Stimulated activated naive CD8-positive, alpha-beta T cell treated with anti-CD3 and anti-CD28 coated beads, Interleukin-15, Interleukin-2, amounts not matched to agents 100 ng/mL and 50 ng/mL, for 24 hours (primary cell): ENCODE measurements around the gene STK35.

ENCODE experiments used
- H3K27ac Mint-ChIP-seq: one replicate; pipeline ENCODE4 v1.8.0; 2021; ENCODE audit warnings: mild to moderate bottlenecking, mixed read lengths
- H3K27me3 Mint-ChIP-seq: one replicate; pipeline ENCODE4 v1.8.0; 2021; ENCODE audit warnings: mixed read lengths
- H3K36me3 Mint-ChIP-seq: one replicate; pipeline ENCODE4 v1.8.0; 2021; ENCODE audit warnings: low read depth, mixed read lengths
- H3K4me1 Mint-ChIP-seq: one replicate; pipeline ENCODE4 v1.8.0; 2021; ENCODE audit warnings: low read depth, mixed read lengths
- H3K4me3 Mint-ChIP-seq: one replicate; pipeline ENCODE4 v1.8.0; 2021; ENCODE audit warnings: mild to moderate bottlenecking, mixed read lengths
- H3K9me3 Mint-ChIP-seq: one replicate; pipeline ENCODE4 v1.8.0; 2021; ENCODE audit warnings: mixed read lengths

Gene STK35

GRCh38 chr20:2116170-2116940, 14.7 kb downstream of the STK35 start:
- Mint-ChIP-seq H3K36me3 (peaks cover 72% of the 10 kb centered on the region), H3K27me3 (no peaks in the 10 kb centered on the region), H3K4me1 (peaks cover 72% of the 10 kb centered on the region), H3K4me3 (no peak overlapping the region), H3K27ac (no peak overlapping the region), H3K9me3 (no peaks in the 10 kb centered on the region)

- peak overlapping the region; percentile 50 for H3K4me3 Mint-ChIP-seq
- H3K9me3 Mint-ChIP-seq: no peaks in the 10 kb centered on the region
- peak overlapping the region; percentile 87 for H3K27ac Mint-ChIP-seq
- peaks cover 64% of the 10 kb centered on the region for H3K4me1 Mint-ChIP-seq
- peaks cover 77% of the 10 kb centered on the region for H3K36me3 Mint-ChIP-seq
- H3K27me3 Mint-ChIP-seq: no peaks in the 10 kb centered on the region
These were observed 17.2 kb downstream of the STK35 start for GRCh38 chr20:2118783-2119182.

- H3K27me3 Mint-ChIP-seq: no peaks in the 10 kb centered on the region
- H3K4me3 Mint-ChIP-seq: no peak overlapping the region
- H3K4me1 Mint-ChIP-seq: peaks cover 77% of the 10 kb centered on the region
- H3K9me3 Mint-ChIP-seq: no peaks in the 10 kb centered on the region
- H3K36me3 Mint-ChIP-seq: peaks cover 55% of the 10 kb centered on the region
- no peak overlapping the region for H3K27ac Mint-ChIP-seq
These were observed 21.3 kb downstream of the STK35 start for GRCh38 chr20:2122936-2123335.

- Mint-ChIP-seq H3K9me3 (no peaks in the 10 kb centered on the region), H3K4me3 (no peak overlapping the region), H3K27me3 (no peaks in the 10 kb centered on the region), H3K27ac (no peak overlapping the region), H3K4me1 (peaks cover 80% of the 10 kb centered on the region), H3K36me3 (peaks cover 50% of the 10 kb centered on the region)
These were observed 22.1 kb downstream of the STK35 start for GRCh38 chr20:2123720-2124119.

- H3K4me3 Mint-ChIP-seq: no peak overlapping the region
These were observed 23.1 kb downstream of the STK35 start for GRCh38 chr20:2124564-2125213.

GRCh38 chr20:2125474-2126112, 24.0 kb downstream of the STK35 start:
- Mint-ChIP-seq H3K9me3 (no peaks in the 10 kb centered on the region), H3K27me3 (no peaks in the 10 kb centered on the region), H3K36me3 (peaks cover 38% of the 10 kb centered on the region), H3K4me1 (peaks cover 77% of the 10 kb centered on the region), H3K27ac (no peak overlapping the region), H3K4me3 (no peak overlapping the region)

More at GRCh38 chr20:2124564-2125213, 23.1 kb downstream of the STK35 start:
- H3K9me3 Mint-ChIP-seq: no peaks in the 10 kb centered on the region
- H3K4me1 Mint-ChIP-seq: peaks cover 77% of the 10 kb centered on the region
- no peak overlapping the region for H3K27ac Mint-ChIP-seq
- H3K36me3 Mint-ChIP-seq: peaks cover 45% of the 10 kb centered on the region
- H3K27me3 Mint-ChIP-seq: no peaks in the 10 kb centered on the region

GRCh38 chr20:2127238-2127637, 25.6 kb downstream of the STK35 start:
- H3K9me3 Mint-ChIP-seq: no peaks in the 10 kb centered on the region
- H3K4me1 Mint-ChIP-seq: peaks cover 72% of the 10 kb centered on the region
- H3K4me3 Mint-ChIP-seq: no peak overlapping the region
- H3K27me3 Mint-ChIP-seq: no peaks in the 10 kb centered on the region
- H3K27ac Mint-ChIP-seq: no peak overlapping the region
- H3K36me3 Mint-ChIP-seq: peaks cover 25% of the 10 kb centered on the region

- peaks cover 79% of the 10 kb centered on the region for H3K4me1 Mint-ChIP-seq
- peaks cover 19% of the 10 kb centered on the region for H3K36me3 Mint-ChIP-seq
- H3K4me3 Mint-ChIP-seq: no peak overlapping the region
- no peaks in the 10 kb centered on the region for H3K27me3 Mint-ChIP-seq
- H3K9me3 Mint-ChIP-seq: no peaks in the 10 kb centered on the region
- no peak overlapping the region for H3K27ac Mint-ChIP-seq
These were observed 26.9 kb downstream of the STK35 start for GRCh38 chr20:2128542-2128941.

- Mint-ChIP-seq H3K4me1 (peaks cover 65% of the 10 kb centered on the region), H3K27ac (peak overlapping the region; percentile 4), H3K4me3 (no peak overlapping the region), H3K36me3 (peaks cover 17% of the 10 kb centered on the region), H3K27me3 (no peaks in the 10 kb centered on the region), H3K9me3 (no peaks in the 10 kb centered on the region)
These were observed 28.5 kb downstream of the STK35 start for GRCh38 chr20:2130062-2130591.

- no peaks in the 10 kb centered on the region for H3K27me3 Mint-ChIP-seq
- H3K36me3 Mint-ChIP-seq: peaks cover 17% of the 10 kb centered on the region
- no peak overlapping the region for H3K4me3 Mint-ChIP-seq
- no peaks in the 10 kb centered on the region for H3K9me3 Mint-ChIP-seq
- H3K4me1 Mint-ChIP-seq: peaks cover 60% of the 10 kb centered on the region
- no peak overlapping the region for H3K27ac Mint-ChIP-seq
These were observed 29.1 kb downstream of the STK35 start for GRCh38 chr20:2130683-2131082.

GRCh38 chr20:2131366-2131765, 29.7 kb downstream of the STK35 start:
- Mint-ChIP-seq H3K27me3 (no peaks in the 10 kb centered on the region), H3K4me3 (no peak overlapping the region), H3K4me1 (peaks cover 57% of the 10 kb centered on the region), H3K9me3 (no peaks in the 10 kb centered on the region), H3K36me3 (peaks cover 12% of the 10 kb centered on the region), H3K27ac (no peak overlapping the region)

- no peaks in the 10 kb centered on the region for H3K9me3 Mint-ChIP-seq
- H3K36me3 Mint-ChIP-seq: peaks cover 14% of the 10 kb centered on the region
- no peak overlapping the region for H3K4me3 Mint-ChIP-seq
- H3K4me1 Mint-ChIP-seq: peaks cover 47% of the 10 kb centered on the region
- H3K27ac Mint-ChIP-seq: no peak overlapping the region
- no peaks in the 10 kb centered on the region for H3K27me3 Mint-ChIP-seq
These were observed 30.9 kb downstream of the STK35 start for GRCh38 chr20:2132461-2132901.

GRCh38 chr20:2133318-2134183, 31.9 kb downstream of the STK35 start:
- no peaks in the 10 kb centered on the region for H3K27me3 Mint-ChIP-seq
- H3K4me3 Mint-ChIP-seq: no peak overlapping the region
- peaks cover 39% of the 10 kb centered on the region for H3K4me1 Mint-ChIP-seq
- H3K27ac Mint-ChIP-seq: no peak overlapping the region
- peaks cover 12% of the 10 kb centered on the region for H3K36me3 Mint-ChIP-seq
- no peaks in the 10 kb centered on the region for H3K9me3 Mint-ChIP-seq

- Mint-ChIP-seq H3K36me3 (peaks cover 5% of the 10 kb centered on the region), H3K9me3 (no peaks in the 10 kb centered on the region), H3K27ac (no peak overlapping the region), H3K4me3 (no peak overlapping the region), H3K4me1 (peaks cover 28% of the 10 kb centered on the region), H3K27me3 (no peaks in the 10 kb centered on the region)
These were observed 33.4 kb downstream of the STK35 start for GRCh38 chr20:2135013-2135412.
